ENCODE data around the gene ADD2. TPM values are rescaled to one million over a fixed set of nuclear protein-coding genes. Genes with fewer than 3 reads are reported as not detected.

Gene ADD2
- total and polyA plus RNA-seq, 4 donors: 0.08 to 156 (median 0.16) TPM; not detected in 1

DNA sequence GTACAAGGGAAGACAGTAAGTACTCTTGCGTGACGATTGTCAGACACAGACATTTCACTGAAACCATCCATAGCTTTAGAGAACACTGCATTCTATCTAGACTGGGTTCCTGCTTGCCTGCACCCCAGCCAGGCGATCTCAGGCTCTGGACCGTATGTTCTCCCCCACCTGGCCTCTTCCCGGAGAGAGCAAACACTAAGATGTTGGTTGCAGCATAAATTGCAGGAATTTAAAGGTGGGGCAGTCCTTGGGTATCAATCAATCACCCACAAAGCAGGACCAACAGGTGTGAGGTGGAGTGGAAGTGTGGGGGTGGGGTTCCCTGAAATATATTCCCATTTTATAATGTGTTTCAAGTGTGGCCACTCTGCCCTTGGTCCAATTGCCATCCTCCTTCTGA is 110.8 kb downstream of the ADD2 start:
- Histone ChIP-seq H3K9ac (ENCODE audit: low read depth in 1 of 2, low read length in 2 of 2) (no peak overlapping the region), H3K9me3 (ENCODE audit: control insufficient read depth in 4 of 4, low read length in 3 of 4) (no peaks in the 10 kb centered on the region), H3K27me3 (ENCODE audit: control insufficient read depth in 4 of 4, insufficient read depth in 4 of 4, low read length in 3 of 4) (peaks cover 0 to 13% (median 4%) of the 10 kb centered on the region in 4 donors), H3K4me3 (ENCODE audit: low read depth in 1 of 3, low read length in 3 of 3) (no peak overlapping the region), H3K4me1 (ENCODE audit: control insufficient read depth in 4 of 4, insufficient read depth in 4 of 4, low read length in 3 of 4) (no peaks in the 10 kb centered on the region), H3K27ac (ENCODE audit: low read depth in 1 of 2, low read length in 2 of 2) (no peak overlapping the region), H3K36me3 (ENCODE audit: control insufficient read depth in 4 of 4, insufficient read depth in 3 of 4, low read depth in 1 of 4, low read length in 3 of 4) (no peaks in the 10 kb centered on the region)
- TF ChIP-seq HNF4A (conservative IDR thresholded peaks at IDR 0.05): no peak
- no peak for TF ChIP-seq SP1 (IDR thresholded peaks at IDR 0.05)
- no peak for TF ChIP-seq EGR1 (IDR thresholded peaks at IDR 0.05; ENCODE audit: low read depth in 2 of 2)
- TF ChIP-seq GABPA (IDR thresholded peaks at IDR 0.05 in 1 of 2, conservative IDR thresholded peaks at IDR 0.05 in 1 of 2): no peak
- no peak for TF ChIP-seq JUND (IDR thresholded peaks at IDR 0.05)
- TF ChIP-seq, protein P1, sequence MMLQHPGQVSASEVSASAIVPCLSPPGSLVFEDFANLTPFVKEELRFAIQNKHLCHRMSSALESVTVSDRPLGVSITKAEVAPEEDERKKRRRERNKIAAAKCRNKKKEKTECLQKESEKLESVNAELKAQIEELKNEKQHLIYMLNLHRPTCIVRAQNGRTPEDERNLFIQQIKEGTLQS (IDR thresholded peaks at IDR 0.05): no peak
- no peak for TF ChIP-seq NR2F2 (IDR thresholded peaks at IDR 0.05)
- no peak for TF ChIP-seq YY1 (IDR thresholded peaks at IDR 0.05)
- TF ChIP-seq FOXA1 (IDR thresholded peaks at IDR 0.05): no peak
- DNase-seq (ENCODE audit: low spot score): peak; percentile 21
- 51% methylated on average over 5 of the region's 5 CpGs for WGBS

DNA sequence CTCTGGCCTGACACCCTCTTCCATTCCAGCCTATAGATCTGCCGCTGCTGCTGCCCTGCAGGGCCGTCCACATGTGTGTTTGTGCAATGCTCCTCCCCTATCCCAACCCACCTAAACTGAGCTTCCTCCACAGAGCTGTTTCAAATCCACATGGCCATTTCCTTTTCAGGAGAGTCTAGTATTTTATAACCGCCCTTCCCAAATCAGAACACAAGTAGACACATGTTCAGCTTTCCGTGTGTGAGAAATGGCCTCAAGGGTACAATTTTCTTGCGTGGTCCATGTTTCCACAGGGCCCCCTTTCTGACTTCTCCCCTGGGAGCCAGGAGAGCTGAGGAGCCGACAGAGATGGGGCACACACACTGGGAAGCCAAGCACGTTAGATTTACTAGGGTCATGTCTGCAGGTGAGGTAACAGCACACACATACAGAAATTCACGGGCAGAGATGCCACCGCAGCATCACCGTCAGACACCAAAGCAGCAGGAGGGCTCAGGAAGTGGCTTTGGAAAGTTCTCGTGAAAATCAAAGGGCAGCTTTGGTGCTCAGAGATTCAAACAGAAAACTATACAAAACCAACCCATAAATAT is 111.5 kb downstream of the ADD2 start:
- WGBS: 64% methylated on average over 11 of the region's 11 CpGs
- DNase-seq (ENCODE audit: low spot score): peak; percentile 25

DNA sequence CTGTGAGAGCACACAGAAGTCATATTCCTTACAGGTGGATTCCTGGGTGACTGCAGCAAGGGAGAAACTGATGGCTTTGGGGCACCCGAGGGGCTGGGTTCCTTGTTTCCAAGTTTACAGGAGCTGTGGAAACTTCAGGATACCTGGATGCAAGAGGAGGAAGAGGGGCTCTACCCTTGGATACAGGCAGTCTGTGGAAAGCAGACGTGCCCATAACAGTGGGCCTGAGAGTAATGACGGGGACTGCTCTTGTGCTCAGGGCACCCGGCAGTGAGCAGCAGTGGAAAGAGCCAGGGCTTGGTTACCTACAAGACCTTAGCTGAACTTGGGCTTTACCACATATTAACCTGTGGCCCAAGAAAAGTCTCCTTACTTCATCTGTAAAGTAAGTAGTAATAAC is 112.2 kb downstream of the ADD2 start:
- peak; percentile 21 for DNase-seq (ENCODE audit: low spot score)
- WGBS: 67% methylated on average over 4 of the region's 4 CpGs

More for the DNA sequence above, 111.5 kb downstream of the ADD2 start:
- Histone ChIP-seq H3K4me1 (ENCODE audit: control insufficient read depth in 4 of 4, insufficient read depth in 4 of 4, low read length in 3 of 4) (no peaks in the 10 kb centered on the region), H3K27ac (ENCODE audit: low read depth in 1 of 2, low read length in 2 of 2) (no peak overlapping the region), H3K9ac (ENCODE audit: low read depth in 1 of 2, low read length in 2 of 2) (no peak overlapping the region), H3K4me3 (ENCODE audit: low read depth in 1 of 3, low read length in 3 of 3) (no peak overlapping the region), H3K9me3 (ENCODE audit: control insufficient read depth in 4 of 4, low read length in 3 of 4) (no peaks in the 10 kb centered on the region), H3K36me3 (ENCODE audit: control insufficient read depth in 4 of 4, insufficient read depth in 3 of 4, low read depth in 1 of 4, low read length in 3 of 4) (no peaks in the 10 kb centered on the region), H3K27me3 (ENCODE audit: control insufficient read depth in 4 of 4, insufficient read depth in 4 of 4, low read length in 3 of 4) (peaks cover 0 to 17% (median 4%) of the 10 kb centered on the region in 4 donors)
- no peak for TF ChIP-seq JUND (IDR thresholded peaks at IDR 0.05)

More for the DNA sequence above, 112.2 kb downstream of the ADD2 start:
- peaks cover 0 to 17% (median 4%) of the 10 kb centered on the region in 4 donors for H3K27me3 ChIP-seq (ENCODE audit: control insufficient read depth in 4 of 4, insufficient read depth in 4 of 4, low read length in 3 of 4)
- no peak overlapping the region for H3K9ac ChIP-seq (ENCODE audit: low read depth in 1 of 2, low read length in 2 of 2)
- H3K27ac ChIP-seq (ENCODE audit: low read depth in 1 of 2, low read length in 2 of 2): no peak overlapping the region
- H3K4me3 ChIP-seq (ENCODE audit: low read depth in 1 of 3, low read length in 3 of 3): no peak overlapping the region
- no peaks in the 10 kb centered on the region for H3K9me3 ChIP-seq (ENCODE audit: control insufficient read depth in 4 of 4, low read length in 3 of 4)
- H3K4me1 ChIP-seq (ENCODE audit: control insufficient read depth in 4 of 4, insufficient read depth in 4 of 4, low read length in 3 of 4): no peaks in the 10 kb centered on the region
- TF ChIP-seq HNF4G (IDR thresholded peaks at IDR 0.05): no peak
- no peak for TF ChIP-seq EGR1 (IDR thresholded peaks at IDR 0.05; ENCODE audit: low read depth in 2 of 2)
- TF ChIP-seq FOXA2 (IDR thresholded peaks at IDR 0.05): no peak
- TF ChIP-seq, protein P2, sequence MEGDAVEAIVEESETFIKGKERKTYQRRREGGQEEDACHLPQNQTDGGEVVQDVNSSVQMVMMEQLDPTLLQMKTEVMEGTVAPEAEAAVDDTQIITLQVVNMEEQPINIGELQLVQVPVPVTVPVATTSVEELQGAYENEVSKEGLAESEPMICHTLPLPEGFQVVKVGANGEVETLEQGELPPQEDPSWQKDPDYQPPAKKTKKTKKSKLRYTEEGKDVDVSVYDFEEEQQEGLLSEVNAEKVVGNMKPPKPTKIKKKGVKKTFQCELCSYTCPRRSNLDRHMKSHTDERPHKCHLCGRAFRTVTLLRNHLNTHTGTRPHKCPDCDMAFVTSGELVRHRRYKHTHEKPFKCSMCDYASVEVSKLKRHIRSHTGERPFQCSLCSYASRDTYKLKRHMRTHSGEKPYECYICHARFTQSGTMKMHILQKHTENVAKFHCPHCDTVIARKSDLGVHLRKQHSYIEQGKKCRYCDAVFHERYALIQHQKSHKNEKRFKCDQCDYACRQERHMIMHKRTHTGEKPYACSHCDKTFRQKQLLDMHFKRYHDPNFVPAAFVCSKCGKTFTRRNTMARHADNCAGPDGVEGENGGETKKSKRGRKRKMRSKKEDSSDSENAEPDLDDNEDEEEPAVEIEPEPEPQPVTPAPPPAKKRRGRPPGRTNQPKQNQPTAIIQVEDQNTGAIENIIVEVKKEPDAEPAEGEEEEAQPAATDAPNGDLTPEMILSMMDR (IDR thresholded peaks at IDR 0.05; ENCODE audit: low read depth, low read length, missing input control): no peak
- TF ChIP-seq, protein P3, sequence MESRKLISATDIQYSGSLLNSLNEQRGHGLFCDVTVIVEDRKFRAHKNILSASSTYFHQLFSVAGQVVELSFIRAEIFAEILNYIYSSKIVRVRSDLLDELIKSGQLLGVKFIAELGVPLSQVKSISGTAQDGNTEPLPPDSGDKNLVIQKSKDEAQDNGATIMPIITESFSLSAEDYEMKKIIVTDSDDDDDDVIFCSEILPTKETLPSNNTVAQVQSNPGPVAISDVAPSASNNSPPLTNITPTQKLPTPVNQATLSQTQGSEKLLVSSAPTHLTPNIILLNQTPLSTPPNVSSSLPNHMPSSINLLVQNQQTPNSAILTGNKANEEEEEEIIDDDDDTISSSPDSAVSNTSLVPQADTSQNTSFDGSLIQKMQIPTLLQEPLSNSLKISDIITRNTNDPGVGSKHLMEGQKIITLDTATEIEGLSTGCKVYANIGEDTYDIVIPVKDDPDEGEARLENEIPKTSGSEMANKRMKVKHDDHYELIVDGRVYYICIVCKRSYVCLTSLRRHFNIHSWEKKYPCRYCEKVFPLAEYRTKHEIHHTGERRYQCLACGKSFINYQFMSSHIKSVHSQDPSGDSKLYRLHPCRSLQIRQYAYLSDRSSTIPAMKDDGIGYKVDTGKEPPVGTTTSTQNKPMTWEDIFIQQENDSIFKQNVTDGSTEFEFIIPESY (IDR thresholded peaks at IDR 0.05): no peak
- TF ChIP-seq RAD21 (IDR thresholded peaks at IDR 0.05): no peak
- TF ChIP-seq RXRA (IDR thresholded peaks at IDR 0.05): no peak
- no peak for TF ChIP-seq FOXA1 (IDR thresholded peaks at IDR 0.05)
- no peak for TF ChIP-seq YY1 (IDR thresholded peaks at IDR 0.05)
- TF ChIP-seq TAF1 (conservative IDR thresholded peaks at IDR 0.05): no peak
- TF ChIP-seq, protein P4, sequence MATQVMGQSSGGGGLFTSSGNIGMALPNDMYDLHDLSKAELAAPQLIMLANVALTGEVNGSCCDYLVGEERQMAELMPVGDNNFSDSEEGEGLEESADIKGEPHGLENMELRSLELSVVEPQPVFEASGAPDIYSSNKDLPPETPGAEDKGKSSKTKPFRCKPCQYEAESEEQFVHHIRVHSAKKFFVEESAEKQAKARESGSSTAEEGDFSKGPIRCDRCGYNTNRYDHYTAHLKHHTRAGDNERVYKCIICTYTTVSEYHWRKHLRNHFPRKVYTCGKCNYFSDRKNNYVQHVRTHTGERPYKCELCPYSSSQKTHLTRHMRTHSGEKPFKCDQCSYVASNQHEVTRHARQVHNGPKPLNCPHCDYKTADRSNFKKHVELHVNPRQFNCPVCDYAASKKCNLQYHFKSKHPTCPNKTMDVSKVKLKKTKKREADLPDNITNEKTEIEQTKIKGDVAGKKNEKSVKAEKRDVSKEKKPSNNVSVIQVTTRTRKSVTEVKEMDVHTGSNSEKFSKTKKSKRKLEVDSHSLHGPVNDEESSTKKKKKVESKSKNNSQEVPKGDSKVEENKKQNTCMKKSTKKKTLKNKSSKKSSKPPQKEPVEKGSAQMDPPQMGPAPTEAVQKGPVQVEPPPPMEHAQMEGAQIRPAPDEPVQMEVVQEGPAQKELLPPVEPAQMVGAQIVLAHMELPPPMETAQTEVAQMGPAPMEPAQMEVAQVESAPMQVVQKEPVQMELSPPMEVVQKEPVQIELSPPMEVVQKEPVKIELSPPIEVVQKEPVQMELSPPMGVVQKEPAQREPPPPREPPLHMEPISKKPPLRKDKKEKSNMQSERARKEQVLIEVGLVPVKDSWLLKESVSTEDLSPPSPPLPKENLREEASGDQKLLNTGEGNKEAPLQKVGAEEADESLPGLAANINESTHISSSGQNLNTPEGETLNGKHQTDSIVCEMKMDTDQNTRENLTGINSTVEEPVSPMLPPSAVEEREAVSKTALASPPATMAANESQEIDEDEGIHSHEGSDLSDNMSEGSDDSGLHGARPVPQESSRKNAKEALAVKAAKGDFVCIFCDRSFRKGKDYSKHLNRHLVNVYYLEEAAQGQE (IDR thresholded peaks at IDR 0.05): no peak
- TF ChIP-seq SP1 (IDR thresholded peaks at IDR 0.05): no peak
- H3K36me3 ChIP-seq (ENCODE audit: control insufficient read depth in 4 of 4, insufficient read depth in 3 of 4, low read depth in 1 of 4, low read length in 3 of 4): no peaks in the 10 kb centered on the region

Measured in liver (tissue), 9 donors.